Measurements from ENCODE around the gene KCNMA1. TPM values are rescaled to one million over a fixed set of nuclear protein-coding genes. Genes with fewer than 3 reads are reported as not detected.

Gene KCNMA1
- total and polyA plus RNA-seq, 3 donors from 2014 or later = 13.6 to 36.1 (median 24.7) TPM

- no peak for DNase-seq
- Histone ChIP-seq H3K4me1 (no peaks in the 10 kb centered on the region), H3K27ac (no peak overlapping the region), H3K4me3 (no peak overlapping the region), H3K27me3 (no peaks in the 10 kb centered on the region), H3K36me3 (ENCODE audit: low read depth, missing control alignments) (no peaks in the 10 kb centered on the region), H3K9me3 (no peaks in the 10 kb centered on the region)
- intact Hi-C loops (cut with DNase I; ENCODE audit: low total_unique reads) = no loop called here
- TF ChIP-seq CTCF (IDR thresholded peaks at IDR 0.05) (no peak), POLR2A (IDR thresholded peaks at IDR 0.05) (no peak)
- WGBS, 2 donors = 60 to 82% methylated on average over 1 of the region's 1 CpG
These were observed 754.0 kb downstream of the KCNMA1 start for GRCh38 chr10:76883596-76883995.

- DNase-seq = no peak
- no peaks in the 10 kb centered on the region for H3K36me3 ChIP-seq (ENCODE audit: low read depth, missing control alignments)
- H3K4me1 ChIP-seq = no peaks in the 10 kb centered on the region
- H3K4me3 ChIP-seq = no peak overlapping the region
- intact Hi-C loops (cut with DNase I; ENCODE audit: low total_unique reads) = no loop called here
- no peak overlapping the region for H3K27ac ChIP-seq
- H3K9me3 ChIP-seq = no peaks in the 10 kb centered on the region
- no peaks in the 10 kb centered on the region for H3K27me3 ChIP-seq
- TF ChIP-seq POLR2A (IDR thresholded peaks at IDR 0.05) = no peak
- no peak for TF ChIP-seq CTCF (IDR thresholded peaks at IDR 0.05)
These were observed 754.8 kb downstream of the KCNMA1 start for GRCh38 chr10:76882796-76883195.

GRCh38 chr10:76882245-76882644 lies 755.4 kb downstream of the KCNMA1 start:
- no peaks in the 10 kb centered on the region for H3K4me1 ChIP-seq
- no peaks in the 10 kb centered on the region for H3K36me3 ChIP-seq (ENCODE audit: low read depth, missing control alignments)
- no peak overlapping the region for H3K27ac ChIP-seq
- H3K4me3 ChIP-seq = no peak overlapping the region
- H3K9me3 ChIP-seq = no peaks in the 10 kb centered on the region
- DNase-seq = peak; percentile 42
- no peaks in the 10 kb centered on the region for H3K27me3 ChIP-seq
- intact Hi-C loops (cut with DNase I; ENCODE audit: low total_unique reads) = no loop called here
- WGBS, 2 donors = 62% methylated on average over 6 of the region's 6 CpGs
- no peak for TF ChIP-seq POLR2A (IDR thresholded peaks at IDR 0.05)
- no peak for TF ChIP-seq CTCF (IDR thresholded peaks at IDR 0.05)

GRCh38 chr10:76881477-76882220 lies 756.0 kb downstream of the KCNMA1 start:
- intact Hi-C loops (cut with DNase I; ENCODE audit: low total_unique reads) = no loop called here
- TF ChIP-seq POLR2A (IDR thresholded peaks at IDR 0.05) (no peak), CTCF (IDR thresholded peaks at IDR 0.05) (no peak)
- Histone ChIP-seq H3K36me3 (ENCODE audit: low read depth, missing control alignments) (no peaks in the 10 kb centered on the region), H3K9me3 (no peaks in the 10 kb centered on the region), H3K27ac (no peak overlapping the region), H3K27me3 (no peaks in the 10 kb centered on the region), H3K4me1 (no peaks in the 10 kb centered on the region), H3K4me3 (no peak overlapping the region)
- 92 to 96% methylated on average over 3 of the region's 3 CpGs for WGBS, 2 donors
- DNase-seq = no peak

GRCh38 chr10:76880931-76881330 lies 756.7 kb downstream of the KCNMA1 start:
- TF ChIP-seq POLR2A (IDR thresholded peaks at IDR 0.05) = no peak
- TF ChIP-seq CTCF (IDR thresholded peaks at IDR 0.05) = no peak
- Histone ChIP-seq H3K4me1 (no peaks in the 10 kb centered on the region), H3K36me3 (ENCODE audit: low read depth, missing control alignments) (no peaks in the 10 kb centered on the region), H3K9me3 (no peaks in the 10 kb centered on the region), H3K27ac (no peak overlapping the region), H3K4me3 (no peak overlapping the region), H3K27me3 (no peaks in the 10 kb centered on the region)
- intact Hi-C loops (cut with DNase I; ENCODE audit: low total_unique reads) = no loop called here
- WGBS, 2 donors = 93% methylated on average over 4 of the region's 4 CpGs
- no peak for DNase-seq
